H1 (cell line): ENCODE measurements around the gene OR10V1. TPM values are rescaled to one million over a fixed set of nuclear protein-coding genes. Genes with fewer than 3 reads are reported as not detected.

Source experiments
- CTCF ChIA-PET: fragments of 300-600 bp; sonication (Branson Sonifier 250); formaldehyde crosslinking; loops from one replicate; lab custom pipeline; 2021; ENCODE audit not compliant: partially characterized antibody; lab: Charles Lee
- POLR2A ChIA-PET: fragments of 300-600 bp; sonication (Branson Sonifier 250); formaldehyde crosslinking; loops from one replicate; lab custom pipeline; 2021; ENCODE audit warnings: inconsistent platforms; ENCODE audit not compliant: partially characterized antibody; lab: Charles Lee
- DNase-seq, 2 experiments: peaks; one replicate each; pipeline versions ENCODE4 v3.0.0 to v3.0.0-alpha.2; 2010 to 2022; ENCODE audit warnings: low spot score in 2 of 2, low read depth in 1 of 2, mixed read lengths in 1 of 2
- FAIRE-seq: peaks from 2 replicates; lab custom pipeline; 2011; peaks lifted over from hg19 to GRCh38; lab: Jason Lieb, UNC
- H2AFZ ChIP-seq: 2 replicates; pipeline ENCODE4 v1.8.1; 2012; ENCODE audit warnings: low read length, inconsistent platforms
- H2AK5ac ChIP-seq: 2 replicates; pipeline ENCODE4 v1.6.1; 2013; ENCODE audit warnings: low read depth, low read length
- H2BK120ac ChIP-seq: replicated peaks from 2 replicates; pipeline ENCODE3; 2013; ENCODE audit warnings: low read depth, low read length, inconsistent platforms
- H2BK12ac ChIP-seq: 2 replicates; pipeline ENCODE4 v1.6.1; 2013; ENCODE audit warnings: low read depth, low read length
- H2BK15ac ChIP-seq: 2 replicates; pipeline ENCODE4 v1.6.1; 2013; ENCODE audit warnings: low read length
- H2BK20ac ChIP-seq: 2 replicates; pipeline ENCODE4 v1.6.1; 2013; ENCODE audit warnings: low read length
- H2BK5ac ChIP-seq: 2 replicates; pipeline ENCODE4 v1.6.1; 2013; ENCODE audit warnings: low read depth, low read length
- H3K14ac ChIP-seq: 2 replicates; pipeline ENCODE4 v1.6.1; 2013; ENCODE audit warnings: inconsistent platforms; ENCODE audit not compliant: insufficient read length
- H3K18ac ChIP-seq: 2 replicates; pipeline ENCODE4 v1.6.1; 2013; ENCODE audit warnings: low read length; ENCODE audit errors: extremely low read depth
- H3K23ac ChIP-seq: 2 replicates; pipeline ENCODE4 v1.6.1; 2013; ENCODE audit warnings: inconsistent platforms; ENCODE audit not compliant: insufficient read length
- H3K23me2 ChIP-seq: 2 replicates; pipeline ENCODE4 v1.6.1; 2013; ENCODE audit warnings: low read depth, low read length
- H3K27ac ChIP-seq: 2 replicates; pipeline ENCODE4 v1.6.1; 2011; ENCODE audit warnings: low read depth, low read length, inconsistent platforms
- H3K27me3 ChIP-seq, 4 experiments: replicated peaks in 1 of 4; 1 replicate in 1 of 4; 2 replicates in 3 of 4; pipeline versions ENCODE4 v1.6.1 to v1.8.1; 2011 to 2013; ENCODE audit warnings: low read length in 3 of 4, mild to moderate bottlenecking in 3 of 4, inconsistent platforms in 2 of 4, mixed read lengths in 2 of 4, moderate library complexity in 1 of 4; ENCODE audit not compliant: control insufficient read depth in 3 of 4, insufficient read depth in 3 of 4; ENCODE audit errors: extremely low read depth in 1 of 4
- H3K36me3 ChIP-seq, 4 experiments: 2 replicates each; pipeline versions ENCODE4 v1.6.1 to v1.8.1; 2011 to 2013; ENCODE audit warnings: mild to moderate bottlenecking in 4 of 4, low read length in 3 of 4, moderate library complexity in 2 of 4, control low read depth in 1 of 4, inconsistent platforms in 1 of 4; ENCODE audit not compliant: insufficient read depth in 4 of 4, control insufficient read depth in 2 of 4
- H3K4ac ChIP-seq: replicated peaks from 2 replicates; pipeline ENCODE3; 2013; ENCODE audit warnings: low read length, low read depth, mixed read lengths, inconsistent platforms; ENCODE audit not compliant: insufficient read length
- H3K4me1 ChIP-seq, 4 experiments: replicated peaks in 1 of 4; 1 replicate in 1 of 4; 2 replicates in 3 of 4; pipeline versions ENCODE4 v1.6.1 to v1.8.1; 2011 to 2013; ENCODE audit warnings: low read length in 3 of 4, inconsistent platforms in 2 of 4, mixed read lengths in 1 of 4; ENCODE audit not compliant: insufficient read depth in 4 of 4, control insufficient read depth in 3 of 4
- H3K4me2 ChIP-seq, 2 experiments: 2 replicates each; pipeline versions ENCODE4 v1.6.1 to v1.8.1; 2011 to 2013; ENCODE audit warnings: low read depth in 2 of 2, low read length in 2 of 2, control low read depth in 1 of 2, inconsistent platforms in 1 of 2, mild to moderate bottlenecking in 1 of 2; ENCODE audit not compliant: insufficient read depth in 1 of 2
- H3K4me3 ChIP-seq, 4 experiments: fragments of 200-600, 300-600 bp in 1 of 4; sonication (generic), shearing (Covaris generic), sonication (Bioruptor Twin) in 1 of 4; 2 replicates each; pipeline versions ENCODE4 v1.5.1 to v1.8.1; 2011 to 2016; ENCODE audit warnings: low read length in 4 of 4, low read depth in 3 of 4, control low read depth in 2 of 4, inconsistent platforms in 2 of 4, mild to moderate bottlenecking in 2 of 4, mixed read lengths in 1 of 4, moderate library complexity in 1 of 4; ENCODE audit not compliant: insufficient read depth in 2 of 4; ENCODE audit errors: extremely low read depth in 1 of 4
- H3K56ac ChIP-seq: replicated peaks from 2 replicates; pipeline ENCODE3; 2013; ENCODE audit warnings: low read depth, mild to moderate bottlenecking, mixed read lengths, low read length, inconsistent platforms; ENCODE audit not compliant: insufficient read length
- H3K79me1 ChIP-seq: 2 replicates; pipeline ENCODE4 v1.6.1; 2013; ENCODE audit warnings: low read depth, low read length, control low read depth
- H3K79me2 ChIP-seq, 2 experiments: 2 replicates each; pipeline versions ENCODE4 v1.6.1 to v1.8.1; 2012 to 2013; ENCODE audit warnings: low read length in 2 of 2, mild to moderate bottlenecking in 2 of 2, inconsistent platforms in 1 of 2; ENCODE audit not compliant: insufficient read depth in 2 of 2, control insufficient read depth in 1 of 2
- H3K9ac ChIP-seq, 4 experiments: replicated peaks in 1 of 4; 1 replicate in 1 of 4; 2 replicates in 3 of 4; pipeline versions ENCODE4 v1.6.1 to v1.8.1; 2011 to 2013; ENCODE audit warnings: low read depth in 3 of 4, low read length in 3 of 4, control low read depth in 2 of 4, mild to moderate bottlenecking in 2 of 4, moderate library complexity in 2 of 4, inconsistent platforms in 1 of 4; ENCODE audit errors: extremely low read depth in 1 of 4
- H3K9me3 ChIP-seq, 2 experiments: 2 replicates each; pipeline versions ENCODE4 v1.6.1 to v1.8.1; 2012 to 2013; ENCODE audit warnings: mild to moderate bottlenecking in 2 of 2, moderate library complexity in 2 of 2, control low read depth in 1 of 2, inconsistent platforms in 1 of 2, low read depth in 1 of 2, low read length in 1 of 2, mixed read lengths in 1 of 2; ENCODE audit not compliant: insufficient read depth in 2 of 2
- H4K20me1 ChIP-seq, 2 experiments: replicated peaks in 1 of 2; 2 replicates each; pipeline versions ENCODE3 to v1.8.1; 2011 to 2013; ENCODE audit warnings: inconsistent platforms in 2 of 2, low read length in 2 of 2, mild to moderate bottlenecking in 1 of 2; ENCODE audit not compliant: insufficient read depth in 2 of 2, control insufficient read depth in 1 of 2
- H4K5ac ChIP-seq: 2 replicates; pipeline ENCODE4 v1.6.1; 2013; ENCODE audit warnings: low read length, low read depth, mixed read lengths, inconsistent platforms; ENCODE audit not compliant: insufficient read length
- H4K8ac ChIP-seq: 2 replicates; pipeline ENCODE4 v1.8.0; 2013; ENCODE audit warnings: mild to moderate bottlenecking, moderate library complexity, low read length, inconsistent platforms; ENCODE audit not compliant: insufficient read depth; ENCODE audit errors: extremely low read depth
- H4K91ac ChIP-seq: replicated peaks from 2 replicates; pipeline ENCODE3; 2013; ENCODE audit warnings: low read length, mixed read lengths, inconsistent platforms; ENCODE audit not compliant: insufficient read length
- CHD2 ChIP-seq: IDR thresholded peaks from 2 replicates; pipeline ENCODE4 v1.6.1; 2012; ENCODE audit warnings: low read length, improper control_type of control experiment
- EP300 ChIP-seq, 2 experiments: IDR thresholded peaks; 1 replicate in 1 of 2; 2 replicates in 1 of 2; pipeline ENCODE4 v1.6.1; 2011 to 2012; ENCODE audit warnings: low read depth in 2 of 2, low read length in 2 of 2, mild to moderate bottlenecking in 2 of 2, borderline replicate concordance in 1 of 2, inconsistent platforms in 1 of 2, moderate library complexity in 1 of 2
- SAP30 ChIP-seq: fragments of 300-600 bp; sonication (generic); IDR thresholded peaks from 2 replicates; pipeline ENCODE4 v1.7.1; 2012; ENCODE audit warnings: low read length, moderate library complexity, mild to moderate bottlenecking, inconsistent platforms; ENCODE audit not compliant: insufficient read depth, insufficient replicate concordance
- YY1 ChIP-seq: IDR thresholded peaks from 2 replicates; pipeline ENCODE4 v1.6.1; 2011; ENCODE audit warnings: low read depth, mild to moderate bottlenecking, low read length
- WGBS, 2 experiments: shearing (Covaris generic) in 1 of 2; methylation state at CpG; one replicate each; pipeline versions ENCODE4 v1.1.6 to v1.1.7; 2013 to 2015; ENCODE audit warnings: low lambda C conversion rate in 2 of 2, mixed read lengths in 2 of 2, inconsistent platforms in 1 of 2, low coverage in 1 of 2, missing lambda C conversion rate in 1 of 2; ENCODE audit not compliant: insufficient replicate concordance in 2 of 2, insufficient coverage in 1 of 2, insufficient read length in 1 of 2; ENCODE audit errors: extremely low coverage in 1 of 2, missing lambda C conversion rate in 1 of 2; 5-methylcytosine and 5-hydroxymethylcytosine counted together
- polyA plus RNA-seq, 7 experiments: library from polyadenylated mRNA; depleted of rRNA in 3 of 7; stranded (reverse) in 5 of 7; unstranded in 2 of 7; fragments of >200 nt in 5 of 7; fragments of 200-250 nt in 2 of 7; gene quantifications; 1 replicate in 5 of 7; 2 replicates in 1 of 7; 4 replicates in 1 of 7; pipeline versions ENCODE4 v1.2.1 to v1.2.3, GENCODE V29; 2011 to 2013; ENCODE audit warnings: missing spikeins in 2 of 7, mixed read lengths in 2 of 7
- total RNA-seq: library from RNA; stranded (reverse); fragmentation: NEBNext Ultra II Directional; extraction: Animal tissue kit (Norgen Biotek cat#: 25700); gene quantifications from 2 replicates; pipeline ENCODE4 v1.2.1, GENCODE V29; 2021

OR10V1 gene
- total and polyA plus RNA-seq, 2 of the 8 experiments (the other 6 are each of a cell fraction or from before 2014, with no cell fraction given) = not detected

DNA sequence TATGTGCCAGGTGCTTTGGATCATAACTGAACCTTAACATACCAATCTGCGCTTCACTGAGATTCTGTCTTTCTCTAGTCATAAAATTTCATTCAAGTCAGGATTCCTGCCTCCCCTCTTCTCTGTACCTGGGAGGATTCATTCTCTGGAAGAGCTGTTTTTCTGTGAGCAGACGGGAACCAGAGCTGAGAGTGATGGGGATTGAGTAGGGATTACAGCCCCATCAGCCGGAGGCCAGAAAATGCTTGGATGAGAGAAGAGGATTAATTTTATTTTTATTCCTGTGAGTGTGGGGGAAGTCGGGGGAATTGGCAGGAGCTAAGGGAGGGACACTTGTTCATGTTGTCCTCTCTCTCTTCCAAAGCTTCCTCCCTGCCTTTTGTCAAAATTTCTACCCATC, 46.3 kb upstream of the OR10V1 start:
- H3K27ac ChIP-seq = no peak overlapping the region
- H3K4me2 ChIP-seq = no peak overlapping the region
- no peak overlapping the region for H2BK15ac ChIP-seq
- no peak overlapping the region for H2BK20ac ChIP-seq
- no peak overlapping the region for H3K56ac ChIP-seq
- H2BK5ac ChIP-seq = no peak overlapping the region
- H3K9me3 ChIP-seq = no peaks in the 10 kb centered on the region
- H3K36me3 ChIP-seq = no peaks in the 10 kb centered on the region
- no peak overlapping the region for H3K18ac ChIP-seq
- no peak overlapping the region for H3K4ac ChIP-seq
- H2BK12ac ChIP-seq = no peak overlapping the region
- ChIA-PET POLR2A (interaction anchor here (0.8 to 0.9 kb wide), 3 partner anchors 10 to 25 kb away, joined by 3 to 4 read pairs (median 3); no protein-coding TSS in a partner anchor), CTCF (no interaction called here)
- H3K14ac ChIP-seq = no peak overlapping the region
- no peak overlapping the region for H4K91ac ChIP-seq
- H4K5ac ChIP-seq = no peak overlapping the region
- H4K20me1 ChIP-seq = peaks cover 10 to 26% of the 10 kb centered on the region in 2 experiments
- H2AK5ac ChIP-seq = no peak overlapping the region
- no peak for DNase-seq
- peaks cover 36 to 86% of the 10 kb centered on the region in 2 experiments for H3K79me2 ChIP-seq
- H3K4me3 ChIP-seq = no peak overlapping the region
- H3K4me1 ChIP-seq = peaks cover 2 to 11% (median 7%) of the 10 kb centered on the region in 4 experiments; a peak in 6 of 7 replicates
- no peak overlapping the region for H2BK120ac ChIP-seq
- no peak for FAIRE-seq
- H3K23me2 ChIP-seq = peaks cover 1% of the 10 kb centered on the region; the same call in 1 of the 2 replicates
- no peak overlapping the region for H3K23ac ChIP-seq
- no peak overlapping the region for H3K9ac ChIP-seq
- H3K27me3 ChIP-seq = no peaks in the 10 kb centered on the region
- H3K79me1 ChIP-seq = peaks cover 34% of the 10 kb centered on the region
- 81% methylated on average over 4 of the region's 4 CpGs; no CpG with 5 or more reads in 1 of the 2 experiments for WGBS, 2 experiments
- no peak overlapping the region for H4K8ac ChIP-seq
- H2AFZ ChIP-seq = no peak overlapping the region
- TF ChIP-seq SAP30 = no peak
- TF ChIP-seq CHD2 = no peak
- no peak for TF ChIP-seq YY1
- TF ChIP-seq EP300 (IDR thresholded peaks at IDR 0.05; ENCODE audit: borderline replicate concordance in 1 of 2, low read depth in 2 of 2, low read length in 2 of 2) = no peak
